H1 (cell line): ENCODE data around the gene MRPS5. TPM values are rescaled to one million over a fixed set of nuclear protein-coding genes. Genes with fewer than 3 reads are reported as not detected.

Experiments
- polyA plus RNA-seq, 7 experiments: library from polyadenylated mRNA; depleted of rRNA in 3 of 7; stranded (reverse) in 5 of 7; unstranded in 2 of 7; fragments of >200 nt in 5 of 7; fragments of 200-250 nt in 2 of 7; gene quantifications; 1 replicate in 5 of 7; 2 replicates in 1 of 7; 4 replicates in 1 of 7; pipeline versions ENCODE4 v1.2.1 to v1.2.3, GENCODE V29; 2011 to 2013; ENCODE audit warnings: missing spikeins in 2 of 7, mixed read lengths in 2 of 7
- total RNA-seq: library from RNA; stranded (reverse); fragmentation: NEBNext Ultra II Directional; extraction: Animal tissue kit (Norgen Biotek cat#: 25700); gene quantifications from 2 replicates; pipeline ENCODE4 v1.2.1, GENCODE V29; 2021

The MRPS5 gene
- total and polyA plus RNA-seq, 2 of the 8 experiments (the other 6 are each of a cell fraction or from before 2014, with no cell fraction given), result 36.7 to 53.0 TPM

Other genes with a start within 250 kb of the MRPS5 start
- gene MAL, start 96.1 kb downstream of the MRPS5 start, total RNA-seq, result not detected in 2 replicates
- not detected in 2 replicates for gene MAL, start 96.1 kb downstream of the MRPS5 start, polyA plus RNA-seq (2011; rRNA removed)
- gene ZNF514, start 38.0 kb upstream of the MRPS5 start, total RNA-seq, result 12.1 and 13.3 TPM in 2 replicates
- gene ZNF514, start 38.0 kb upstream of the MRPS5 start, polyA plus RNA-seq (2011; rRNA removed), result 4.2 and 5.3 TPM in 2 replicates
- 2.9 and 3.0 TPM in 2 replicates for gene ZNF2, start 44.0 kb upstream of the MRPS5 start, total RNA-seq
- 0.93 and 1.3 TPM in 2 replicates for gene ZNF2, start 44.0 kb upstream of the MRPS5 start, polyA plus RNA-seq (2011; rRNA removed)
- gene ZNF892, start 85.7 kb upstream of the MRPS5 start, total RNA-seq, result 10.7 and 10.8 TPM in 2 replicates
- 1.4 and 1.5 TPM in 2 replicates for gene ZNF892, start 85.7 kb upstream of the MRPS5 start, polyA plus RNA-seq (2011; rRNA removed)
- 3.8 and 4.6 TPM in 2 replicates for gene PROM2, start 152.6 kb upstream of the MRPS5 start, total RNA-seq
- 1.6 and 2.6 TPM in 2 replicates for gene PROM2, start 152.6 kb upstream of the MRPS5 start, polyA plus RNA-seq (2011; rRNA removed)
- 1.9 and 2.9 TPM in 2 replicates for gene KCNIP3, start 175.5 kb upstream of the MRPS5 start, total RNA-seq
- gene KCNIP3, start 175.5 kb upstream of the MRPS5 start, polyA plus RNA-seq (2011; rRNA removed), result 0.33 and 0.53 TPM in 2 replicates